ENCODE data around the gene TMEM205.

Gene TMEM205

GRCh38 chr19:11374433-11375142, 28.5 kb upstream of the TMEM205 start, which contains the start of gene SWSAP1:
Gene SWSAP1 (plus strand): TSS chr19:11374666. CDS start chr19:11374681, 15 bp downstream.
- ChIA-PET CTCF (interaction anchor here (0.6 to 1.4 kb wide), 5 partner anchors 9 to 188 kb away, joined by 3 to 8 read pairs (median 4); no protein-coding TSS in a partner anchor), POLR2A (interaction anchor here (0.7 to 2.5 kb wide), 34 partner anchors 9 to 184 kb away, joined by 3 to 24 read pairs (median 4); partner anchors contain the start of genes CCDC159, ECSIT, ELOF1 and EPOR)

DNA sequence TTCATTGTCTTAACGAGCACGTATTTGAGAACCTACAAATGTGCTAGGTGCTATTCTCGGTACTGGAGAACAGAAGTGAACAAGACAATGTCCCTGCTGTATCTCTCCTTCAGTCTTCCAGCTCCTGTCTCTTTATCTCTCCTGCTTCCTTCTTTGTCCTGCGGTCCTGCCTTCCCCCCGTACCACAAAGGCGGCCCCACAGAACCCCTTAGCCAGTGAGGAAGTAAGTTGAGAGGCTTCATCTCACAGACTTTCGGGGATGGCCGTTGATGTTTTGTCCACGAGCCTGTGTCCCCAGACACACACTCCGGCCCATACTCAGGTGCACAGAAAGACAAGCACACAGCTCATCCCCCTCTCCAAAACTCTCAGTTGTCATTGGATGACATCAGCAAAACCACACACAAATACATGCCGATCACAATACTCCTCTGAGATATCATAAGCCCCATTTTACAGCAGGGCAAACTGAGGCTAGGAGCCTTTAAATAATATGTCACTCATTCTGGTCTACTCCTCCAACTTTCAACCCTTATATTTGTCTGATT, 27.9 kb upstream of the TMEM205 start:
- TF ChIP-seq NFRKB (IDR thresholded peaks at IDR 0.05) (no peak), FOXK2 (IDR thresholded peaks at IDR 0.05) (no peak)
- POLR2A ChIA-PET: interaction anchor here (0.7 to 2.5 kb wide), 20 partner anchors 10 to 166 kb away, joined by 3 to 24 read pairs (median 6); partner anchors contain the start of genes CCDC159, EPOR, ODAD3 and PRKCSH
- no peak for DNase-seq (ENCODE audit: extremely low spot score)
- CTCF ChIA-PET: interaction anchor here (0.6 to 1.4 kb wide), 3 partner anchors 9 to 189 kb away, joined by 3 to 8 read pairs (median 7); no protein-coding TSS in a partner anchor

More at GRCh38 chr19:11374433-11375142, 28.5 kb upstream of the TMEM205 start, which contains the start of gene SWSAP1:
- DNase-seq (ENCODE audit: extremely low spot score): peak; percentile 94
- TF ChIP-seq PKNOX1 (IDR thresholded peaks at IDR 0.05) (peak; percentile 99), L3MBTL2 (conservative IDR thresholded peaks at IDR 0.05) (peak; percentile 76), NFRKB (IDR thresholded peaks at IDR 0.05) (no peak), ELF4 (IDR thresholded peaks at IDR 0.05) (peak; percentile 65), FOXA1 (IDR thresholded peaks at IDR 0.05) (no peak), FOXK2 (IDR thresholded peaks at IDR 0.05) (no peak), HDGF (IDR thresholded peaks at IDR 0.05; ENCODE audit: borderline replicate concordance) (no peak)

DNA sequence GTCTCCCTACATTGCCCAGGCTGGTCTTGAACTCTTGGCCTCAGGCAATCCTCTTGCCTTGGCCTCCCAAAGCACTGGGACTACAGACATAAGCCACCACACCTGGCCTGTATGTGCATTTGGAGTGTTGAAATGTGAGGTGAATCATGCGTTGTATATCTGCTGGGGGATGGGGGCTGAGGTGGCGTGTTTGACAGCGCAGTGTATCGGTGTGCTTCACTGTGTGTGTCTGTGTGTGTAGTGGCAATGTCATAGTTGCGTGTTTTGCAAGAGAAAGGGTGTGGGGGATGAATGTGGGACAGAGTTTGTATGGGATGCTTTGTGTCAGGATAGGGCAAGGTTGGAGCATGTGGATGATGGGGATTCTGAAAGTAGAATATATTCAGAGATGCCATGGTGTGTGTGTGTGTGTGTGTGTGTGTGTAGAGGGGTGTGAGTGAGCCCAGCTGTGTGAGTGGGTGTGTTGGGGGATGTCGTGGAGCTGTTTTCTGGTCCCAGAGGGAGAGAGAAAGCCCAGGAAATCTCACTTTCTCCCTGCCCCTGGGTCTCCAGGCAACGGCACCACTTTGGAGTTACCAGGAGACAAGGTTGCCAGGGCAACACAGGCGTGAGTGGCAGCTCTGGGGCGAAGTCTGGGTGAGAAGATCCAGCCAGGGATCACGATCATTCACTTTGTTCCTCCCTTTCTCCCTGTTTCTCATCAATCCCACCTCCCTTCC, 27.3 kb upstream of the TMEM205 start:
- no peak for DNase-seq (ENCODE audit: extremely low spot score)
- ChIA-PET POLR2A (interaction anchor here (1.0 to 1.8 kb wide), 3 partner anchors 12 to 73 kb away, joined by 3 to 14 read pairs (median 7); no protein-coding TSS in a partner anchor), CTCF (interaction anchor here (0.7 kb wide), 1 partner anchor 49 kb away, joined by 4 read pairs; no protein-coding TSS in a partner anchor)
- TF ChIP-seq ZNF384 (IDR thresholded peaks at IDR 0.05): no peak
- TF ChIP-seq PKNOX1 (IDR thresholded peaks at IDR 0.05): peak; percentile 92
- TF ChIP-seq ELF4 (IDR thresholded peaks at IDR 0.05): no peak
- TF ChIP-seq FOXA1 (IDR thresholded peaks at IDR 0.05): no peak

GRCh38 chr19:11370744-11371143, 24.7 kb upstream of the TMEM205 start:
- no peak for DNase-seq (ENCODE audit: extremely low spot score)
- POLR2A ChIA-PET: interaction anchor here (0.7 to 1.2 kb wide), 3 partner anchors 10 to 87 kb away, joined by 3 to 4 read pairs (median 4); no protein-coding TSS in a partner anchor
- no peak for TF ChIP-seq HDGF (IDR thresholded peaks at IDR 0.05; ENCODE audit: borderline replicate concordance)
- no peak for TF ChIP-seq PKNOX1 (IDR thresholded peaks at IDR 0.05)
- TF ChIP-seq FOXK2 (IDR thresholded peaks at IDR 0.05): no peak
- TF ChIP-seq SUZ12 (IDR thresholded peaks at IDR 0.05): no peak
- TF ChIP-seq LEF1 (IDR thresholded peaks at IDR 0.05; ENCODE audit: borderline replicate concordance): no peak
- CTCF ChIA-PET: interaction anchor here (0.6 to 1.1 kb wide), 4 partner anchors 12 to 112 kb away, joined by 3 read pairs; partner anchors contain the start of gene EPOR

- no peak for TF ChIP-seq PKNOX1 (IDR thresholded peaks at IDR 0.05)
- no peak for TF ChIP-seq ZNF384 (IDR thresholded peaks at IDR 0.05)
- TF ChIP-seq SUZ12 (IDR thresholded peaks at IDR 0.05): no peak
- no peak for TF ChIP-seq FOXA1 (IDR thresholded peaks at IDR 0.05)
- TF ChIP-seq SP1 (IDR thresholded peaks at IDR 0.05): no peak
- no peak for TF ChIP-seq BHLHE40 (IDR thresholded peaks at IDR 0.05; ENCODE audit: borderline replicate concordance)
- TF ChIP-seq FOXM1 (IDR thresholded peaks at IDR 0.05; ENCODE audit: borderline replicate concordance): no peak
- no peak for TF ChIP-seq L3MBTL2 (conservative IDR thresholded peaks at IDR 0.05)
- TF ChIP-seq ELF4 (IDR thresholded peaks at IDR 0.05): no peak
- no peak for TF ChIP-seq FOXK2 (IDR thresholded peaks at IDR 0.05)
- no peak for TF ChIP-seq LEF1 (IDR thresholded peaks at IDR 0.05; ENCODE audit: borderline replicate concordance)
- no peak for TF ChIP-seq TARDBP (IDR thresholded peaks at IDR 0.05)
- no peak for TF ChIP-seq HDGF (IDR thresholded peaks at IDR 0.05; ENCODE audit: borderline replicate concordance)
- TF ChIP-seq CTBP1 (IDR thresholded peaks at IDR 0.05; ENCODE audit: borderline replicate concordance): no peak
- no peak for TF ChIP-seq ARNT (IDR thresholded peaks at IDR 0.05)
- TF ChIP-seq NFRKB (IDR thresholded peaks at IDR 0.05): no peak
- ChIA-PET POLR2A (no interaction called here), CTCF (interaction anchor here (0.5 to 1.4 kb wide), 2 partner anchors 10 to 15 kb away, joined by 3 read pairs; no protein-coding TSS in a partner anchor)
- no peak for DNase-seq (ENCODE audit: extremely low spot score)
These were observed 21.5 kb upstream of the TMEM205 start for GRCh38 chr19:11367528-11367927.

Measured in HEK293T (cell line).